GM21529 (cell line): Measurements from ENCODE around the gene TMEM120B.
"Not testable (repeated sequence)": the region's sequence is repeated elsewhere in the genome, so short reads cannot be mapped to it uniquely, and the experiment has no call there.

Source experiments
- ATAC-seq: cut with Tn5 transposase; IDR thresholded peaks from one replicate; pipeline ENCODE4 v1.9.1; 2021; ENCODE audit not compliant: unreplicated experiment

The TMEM120B gene

DNA sequence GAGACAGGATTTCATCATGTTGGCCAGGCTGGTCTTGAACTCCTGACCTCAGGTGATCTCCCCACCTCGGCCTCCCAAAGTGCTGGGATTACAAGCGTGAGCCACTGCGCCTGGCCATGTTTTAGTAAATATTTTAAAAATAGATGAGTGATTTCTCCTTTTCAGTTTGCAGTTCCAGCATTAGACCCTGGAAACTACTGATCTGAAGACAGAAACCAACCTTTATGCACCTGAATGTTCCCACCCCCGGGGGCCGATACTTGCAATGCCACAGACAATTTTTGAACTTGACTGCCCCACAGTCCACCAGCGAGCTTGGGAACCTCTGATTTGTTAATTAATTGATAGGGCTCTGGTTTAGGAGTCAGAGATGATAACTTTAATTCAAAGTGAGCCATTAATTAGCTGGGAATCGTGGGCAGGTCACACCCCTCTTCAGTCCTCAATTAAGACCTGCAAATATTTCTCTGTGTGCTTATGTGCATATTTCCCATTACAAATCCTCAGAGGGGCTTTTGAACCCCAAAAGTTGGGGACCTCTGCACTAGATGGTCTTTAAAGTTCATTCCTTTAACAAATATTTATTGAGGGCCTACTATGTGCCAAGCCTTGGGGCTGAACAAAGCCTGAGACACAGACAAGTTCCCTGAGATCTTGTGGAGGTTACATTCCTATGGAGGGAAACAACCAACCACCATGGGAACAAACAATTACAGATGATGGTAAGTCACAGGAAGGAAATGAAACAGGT lies 4.1 kb upstream of the TMEM120B start:
- ATAC-seq, result no peak

DNA sequence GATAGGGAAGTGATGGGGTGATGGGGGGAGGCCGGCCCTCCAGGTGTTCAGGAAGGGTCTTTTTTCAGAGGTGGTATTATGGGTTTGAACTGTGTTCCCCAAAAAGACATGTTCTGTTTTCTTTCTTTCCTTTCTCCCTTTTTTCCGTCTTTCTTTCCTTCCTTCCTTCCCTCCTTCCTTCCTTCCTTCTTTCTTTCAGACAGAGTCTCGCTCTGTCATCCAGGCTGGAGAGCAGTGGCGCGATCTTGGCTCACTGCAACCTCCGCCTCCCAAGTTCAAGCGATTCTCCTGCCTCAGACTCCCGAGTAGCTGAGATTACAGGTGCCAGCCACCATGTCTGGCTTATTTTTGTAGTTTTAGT lies 3.5 kb upstream of the TMEM120B start:
- ATAC-seq, result not testable (repeated sequence)

DNA sequence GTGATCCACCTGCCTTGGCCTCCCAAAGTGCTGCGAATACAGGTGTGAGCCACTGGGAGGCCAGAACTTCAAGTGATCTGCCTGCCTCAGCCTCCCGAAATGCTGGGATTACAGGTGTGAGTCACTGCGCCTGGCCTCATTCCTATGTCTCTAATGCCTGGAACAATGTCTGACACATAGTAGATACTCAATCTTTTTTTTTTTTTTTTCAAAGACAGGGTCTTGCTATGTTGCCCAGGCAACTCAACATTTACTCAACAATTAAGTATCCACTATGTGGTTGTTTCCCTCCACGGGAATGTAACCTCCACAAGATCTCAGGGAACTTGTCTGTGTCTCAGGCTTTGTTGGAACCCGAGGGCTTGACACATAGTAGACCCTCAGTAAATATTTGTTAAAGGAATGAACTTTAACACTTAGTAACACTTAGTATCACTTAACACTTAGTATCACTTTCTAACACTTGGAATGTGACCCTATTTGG lies 3.0 kb upstream of the TMEM120B start:
- no peak for ATAC-seq

DNA sequence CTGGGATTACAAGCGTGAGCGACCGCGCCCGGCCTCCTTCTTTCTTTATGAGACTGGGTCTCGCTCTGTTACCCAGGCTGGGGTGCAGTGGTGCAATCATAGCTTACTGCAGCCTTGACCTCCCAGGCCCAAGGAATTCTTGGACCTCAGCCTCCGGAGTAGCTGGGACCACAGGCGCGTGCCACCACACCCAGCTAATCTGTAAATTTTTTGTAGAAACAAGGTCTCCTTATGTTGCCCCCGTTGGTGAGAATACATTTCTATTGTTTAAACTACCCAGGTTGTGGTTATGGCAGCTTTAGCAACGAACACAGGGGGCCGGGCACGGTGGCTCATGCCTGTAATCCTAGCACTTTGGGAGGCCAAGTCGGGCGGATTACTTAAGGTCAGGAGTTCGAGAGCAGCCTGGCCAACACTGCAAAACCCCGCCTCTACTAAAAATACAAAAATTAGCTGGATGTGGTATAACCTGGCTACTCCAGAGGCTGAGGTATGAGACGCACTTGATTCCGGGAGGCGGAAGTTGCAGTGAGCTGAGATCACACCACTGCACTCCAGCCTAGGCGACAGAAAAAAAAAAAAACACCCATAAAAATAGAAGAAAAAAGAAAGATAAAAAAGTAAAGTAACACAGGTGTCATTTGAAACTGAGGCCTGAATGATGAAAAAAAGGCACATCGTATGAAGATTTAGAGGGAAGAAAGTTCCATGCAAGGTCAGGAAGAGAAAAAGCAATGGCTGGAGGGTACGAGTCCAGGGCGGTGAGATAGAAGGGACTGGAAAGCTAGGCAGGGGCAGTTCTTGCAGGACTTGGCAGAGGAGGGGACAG lies 977 bp upstream of the TMEM120B start:
- no peak for ATAC-seq

DNA sequence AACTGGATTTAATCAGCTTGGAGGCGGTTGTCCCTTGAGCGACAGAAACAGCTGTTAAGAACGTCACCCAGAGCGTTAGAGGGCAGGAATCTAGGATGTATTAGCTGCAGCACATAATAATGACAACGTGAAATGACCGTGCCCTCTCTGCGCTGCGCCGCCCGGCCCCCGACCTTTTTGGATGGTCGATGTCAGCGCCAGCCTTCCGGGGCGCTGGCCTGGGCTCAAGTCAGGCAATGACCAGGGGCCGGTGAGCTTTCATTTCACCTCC lies 427 bp upstream of the TMEM120B start:
- ATAC-seq, result peak; percentile 9

DNA sequence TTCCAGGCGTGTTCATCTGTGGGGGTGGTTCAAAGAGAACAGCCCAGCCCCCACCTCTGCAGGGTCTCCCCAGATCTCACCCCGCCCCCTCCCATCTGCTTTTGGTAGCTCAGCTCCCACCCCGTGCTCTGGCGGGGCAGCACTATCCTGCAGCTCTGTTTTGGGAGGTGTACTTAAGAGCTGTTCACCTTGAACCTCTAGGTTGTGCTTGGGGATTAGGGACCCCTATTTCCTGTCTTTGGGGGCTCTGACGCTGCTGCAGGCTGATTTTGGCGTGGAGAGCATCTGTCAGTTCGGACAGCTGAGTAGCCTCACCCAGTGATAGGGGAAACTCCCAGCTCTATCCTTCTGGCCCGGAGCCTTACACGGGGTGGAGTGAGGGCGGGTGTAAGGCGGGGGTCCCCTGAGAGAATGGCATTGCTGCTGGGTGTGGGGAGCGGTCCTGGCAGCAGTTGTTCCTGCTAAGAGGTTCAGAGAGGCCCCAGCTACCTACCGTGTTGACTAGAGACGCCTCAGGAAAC lies 765 bp downstream of the TMEM120B start:
- no peak for ATAC-seq

DNA sequence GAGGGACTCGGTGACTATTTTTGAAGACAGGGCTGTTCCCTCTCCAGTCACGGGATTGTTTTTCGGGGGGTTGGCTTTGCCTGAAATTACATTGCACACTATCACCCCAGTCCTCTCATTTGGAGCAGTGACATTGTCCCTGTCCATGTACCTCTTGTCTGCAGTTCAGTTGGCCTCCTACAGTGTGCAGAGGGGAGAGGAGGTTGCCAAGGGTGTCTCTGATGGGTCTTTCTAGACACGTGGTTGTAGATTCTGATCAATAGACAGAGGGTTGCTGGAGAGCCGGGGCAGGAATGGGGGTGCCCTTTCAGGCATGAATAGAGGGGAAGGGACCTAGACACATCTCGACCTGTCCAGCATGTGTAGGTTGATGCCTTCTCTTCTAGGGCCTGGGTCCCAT lies 1.2 kb downstream of the TMEM120B start:
- no peak for ATAC-seq

DNA sequence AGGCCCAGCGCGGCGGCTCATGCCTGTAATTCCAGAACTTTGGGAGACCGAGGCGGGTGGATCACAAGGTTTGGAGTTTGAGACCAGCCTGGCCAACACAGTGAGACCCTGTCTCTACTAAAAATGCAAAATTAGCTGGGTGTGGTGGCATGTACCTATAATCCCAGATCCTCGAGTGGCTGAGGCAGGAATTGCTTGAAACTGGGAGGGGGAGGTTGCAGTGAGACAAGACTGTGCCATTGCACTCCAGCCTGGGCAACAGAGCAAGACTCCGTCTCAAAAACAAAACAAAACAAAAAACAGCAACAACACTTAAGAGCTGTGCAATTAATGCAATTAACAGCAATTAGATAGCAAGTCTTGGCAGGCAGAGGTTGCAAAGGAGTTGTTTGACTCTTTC lies 2.5 kb downstream of the TMEM120B start:
- ATAC-seq, result not testable (repeated sequence)

DNA sequence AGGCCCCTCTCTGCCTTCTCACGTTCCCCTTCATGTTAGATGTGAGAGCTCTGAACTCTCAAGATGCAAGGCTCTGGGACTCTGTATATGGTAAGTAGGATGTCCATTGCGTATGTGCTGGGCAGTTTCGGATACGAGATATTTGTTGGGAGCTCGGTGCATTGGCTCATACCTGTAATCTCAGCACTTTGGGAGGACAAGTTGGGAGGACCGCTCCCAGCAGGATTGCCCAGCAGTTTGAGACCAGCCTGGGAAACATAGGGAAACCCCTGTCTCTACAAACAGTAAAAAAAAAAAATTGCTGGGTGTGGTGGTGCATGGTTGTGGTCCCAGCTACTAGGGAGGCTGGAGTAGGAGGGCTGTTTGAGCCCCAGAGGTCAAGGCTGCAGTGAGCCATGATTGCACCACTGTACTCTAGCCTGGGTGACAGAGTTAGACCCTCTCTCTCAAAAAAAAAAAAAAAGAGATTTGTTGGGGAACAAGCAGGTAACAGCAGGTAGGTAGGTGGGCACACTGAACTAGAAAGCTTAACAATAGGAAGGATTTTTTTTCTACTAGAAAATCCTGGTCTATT lies 3.4 kb downstream of the TMEM120B start:
- no peak for ATAC-seq

DNA sequence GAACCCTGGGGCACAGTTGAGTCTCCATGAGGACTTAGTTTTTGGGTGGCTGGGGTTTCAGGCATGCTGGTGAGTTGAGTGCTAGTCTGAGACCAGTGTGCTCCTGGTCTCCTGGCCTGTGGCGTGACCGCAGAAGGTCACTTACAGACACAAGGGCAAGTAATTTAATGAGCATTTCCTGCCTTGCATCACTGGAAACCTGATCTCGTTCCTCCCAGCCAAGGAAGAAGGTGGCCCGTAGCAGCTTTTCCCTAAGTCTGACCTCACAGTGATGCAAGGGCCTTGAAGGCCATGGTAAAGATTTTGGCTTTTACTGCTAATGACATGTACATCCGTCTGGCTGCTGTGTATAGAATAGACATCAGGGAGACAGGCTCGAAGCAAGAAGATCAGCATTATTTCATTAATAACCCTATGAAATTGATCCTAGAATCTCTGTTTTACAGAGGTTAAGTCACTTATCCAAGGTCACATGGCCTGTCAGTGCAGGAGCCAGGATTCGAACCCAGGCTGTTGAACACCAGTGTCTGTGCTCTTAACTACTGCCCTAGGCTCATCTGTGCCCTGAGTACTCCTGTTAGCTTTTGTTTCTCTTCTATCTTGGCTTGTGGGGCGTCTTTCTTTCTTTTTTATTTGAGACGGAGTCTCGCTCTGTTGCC lies 4.6 kb downstream of the TMEM120B start:
- no peak for ATAC-seq

DNA sequence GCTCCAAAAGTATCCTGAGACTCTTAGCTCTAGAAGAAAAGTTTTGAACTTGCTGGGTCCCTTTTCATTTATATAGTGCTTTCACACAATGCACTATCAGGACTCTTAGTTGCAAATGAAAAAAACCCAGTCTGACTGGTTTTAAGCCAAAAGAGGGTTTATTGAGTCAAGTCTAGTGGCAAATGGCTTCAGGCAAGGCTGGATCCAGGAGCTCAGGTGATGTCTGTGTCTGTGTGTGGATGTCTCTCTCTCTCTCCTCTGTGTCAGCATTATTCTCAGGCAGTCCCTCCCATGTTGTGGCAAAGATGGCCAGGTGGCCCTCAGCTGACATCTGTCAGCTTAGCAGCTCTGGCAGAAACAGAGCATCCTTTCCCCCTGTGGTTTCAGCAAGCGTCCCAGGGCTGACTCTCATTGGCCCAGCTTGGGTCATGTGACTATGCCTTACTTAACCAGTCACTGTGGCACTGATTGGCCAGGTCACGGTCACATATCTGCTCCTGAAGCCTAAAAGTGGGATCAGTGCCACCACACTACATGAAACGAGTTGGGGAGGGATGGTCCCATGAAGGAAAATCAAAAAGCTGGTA lies 6.2 kb downstream of the TMEM120B start:
- ATAC-seq, result no peak

DNA sequence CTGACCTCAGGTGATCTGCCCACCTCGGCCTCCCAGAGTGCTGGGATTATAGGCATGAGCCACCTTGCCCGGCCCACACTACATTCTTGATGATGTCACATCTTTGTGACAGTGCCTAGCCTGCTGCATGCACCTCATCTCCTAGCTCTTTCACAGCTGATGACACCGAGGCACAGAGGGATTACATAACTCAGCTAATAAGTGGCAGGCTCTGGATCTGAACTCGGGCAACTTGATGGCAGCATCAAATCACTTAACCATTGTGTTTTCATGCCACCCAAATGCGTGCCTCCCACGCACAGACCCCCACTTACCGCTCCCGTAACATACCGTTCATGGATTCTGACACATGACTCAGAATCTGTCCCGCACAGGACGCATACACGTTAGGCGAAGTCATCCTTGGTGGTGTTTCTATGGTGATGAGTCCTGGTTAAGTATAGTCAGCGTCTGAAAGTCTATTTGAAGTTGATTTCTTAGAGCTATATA lies 7.4 kb downstream of the TMEM120B start:
- no peak for ATAC-seq

DNA sequence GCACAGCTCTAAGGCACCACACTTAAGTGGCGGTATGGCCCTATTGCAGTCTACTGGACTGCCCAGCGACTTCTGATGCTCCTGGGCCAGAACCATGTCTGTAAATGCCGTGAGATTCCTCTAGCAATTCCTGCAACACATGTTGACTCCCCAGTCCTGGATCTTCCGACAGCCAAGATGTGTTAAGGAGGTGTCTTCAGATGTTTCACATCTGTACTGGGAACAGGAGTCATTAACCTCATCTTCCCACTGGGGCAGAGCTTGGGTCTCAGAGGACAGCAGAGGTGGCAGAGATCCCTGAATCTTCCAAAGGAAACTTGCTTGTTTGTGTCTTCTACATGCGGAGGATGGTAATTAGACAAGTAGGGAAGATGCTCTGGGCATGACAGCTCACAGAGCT lies 8.2 kb downstream of the TMEM120B start:
- ATAC-seq, result no peak

DNA sequence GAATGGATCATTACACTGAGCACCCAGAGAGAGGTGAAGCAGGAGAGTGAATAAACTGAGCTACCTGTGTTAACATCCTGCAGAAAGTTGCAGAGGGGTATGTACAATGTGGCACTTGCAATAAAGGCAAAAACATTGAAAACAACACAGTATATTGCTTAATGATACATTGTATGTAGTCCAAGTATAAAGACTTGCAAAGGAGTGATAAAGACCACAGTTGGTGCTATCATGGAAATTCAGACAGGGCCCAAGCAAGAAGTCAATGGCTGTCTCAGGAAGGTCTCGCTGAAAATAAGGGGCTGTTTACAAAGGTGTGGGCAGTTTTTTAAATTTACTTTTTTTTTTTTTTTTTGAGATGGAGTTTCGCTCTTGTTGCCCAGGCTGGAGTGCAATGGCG lies 10.0 kb downstream of the TMEM120B start:
- no peak for ATAC-seq

DNA sequence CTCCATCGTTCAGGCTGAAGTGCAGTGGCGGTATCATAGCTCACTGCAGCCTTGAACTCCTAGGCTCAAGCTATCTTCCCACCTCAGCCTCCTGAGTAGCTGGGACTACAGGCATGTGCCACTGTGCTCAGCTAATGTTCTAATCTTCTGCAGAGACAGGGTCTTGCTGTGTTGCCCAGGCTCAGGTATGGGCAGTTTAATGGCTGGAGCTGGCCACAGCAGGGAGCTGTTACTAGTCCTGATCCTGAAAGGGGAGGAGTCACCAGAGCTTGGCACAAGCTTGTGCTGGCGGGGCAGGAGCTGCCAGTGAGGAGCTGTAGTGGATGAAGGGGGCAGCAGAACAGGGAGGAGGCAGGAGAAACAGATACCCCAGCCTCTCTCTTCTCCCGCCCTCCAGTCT lies 10.6 kb downstream of the TMEM120B start:
- no peak for ATAC-seq

DNA sequence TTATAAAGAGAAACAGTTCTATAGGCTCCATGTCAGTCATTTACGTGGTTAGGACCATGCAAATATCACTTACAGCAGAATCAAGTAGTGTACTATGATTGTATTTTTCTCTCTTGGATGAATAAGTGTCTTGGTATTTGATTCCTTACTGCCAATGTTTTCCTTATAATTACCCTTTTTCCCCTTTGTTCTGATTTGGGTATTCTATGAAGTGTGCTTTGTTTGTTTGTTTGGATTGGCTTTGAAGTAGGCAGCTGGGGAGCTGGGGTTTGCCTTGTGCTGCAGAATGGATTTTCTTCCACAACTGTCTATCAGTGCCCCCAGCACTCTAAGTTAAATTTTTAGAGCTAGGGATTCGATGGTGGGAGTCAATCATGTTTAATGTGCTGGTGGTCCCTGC lies 12.4 kb downstream of the TMEM120B start:
- no peak for ATAC-seq

DNA sequence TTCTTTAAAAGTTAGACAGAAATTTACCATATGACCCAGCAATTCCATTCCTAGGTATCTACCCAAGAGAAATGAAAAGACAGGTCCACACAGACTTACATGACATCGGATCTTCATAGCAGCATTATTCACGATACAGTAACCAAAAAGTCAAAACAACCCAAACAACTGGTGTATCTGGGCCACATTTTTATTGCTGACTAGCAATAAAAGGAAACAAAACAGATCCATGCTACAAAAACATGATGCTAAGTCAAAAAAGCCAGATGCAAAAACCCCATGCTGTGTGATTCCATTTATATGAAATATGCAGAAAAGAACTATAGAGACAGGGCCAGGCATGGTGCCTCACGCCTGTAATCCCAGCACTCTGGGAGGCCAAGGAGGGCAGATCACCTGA lies 12.9 kb downstream of the TMEM120B start:
- ATAC-seq, result no peak

DNA sequence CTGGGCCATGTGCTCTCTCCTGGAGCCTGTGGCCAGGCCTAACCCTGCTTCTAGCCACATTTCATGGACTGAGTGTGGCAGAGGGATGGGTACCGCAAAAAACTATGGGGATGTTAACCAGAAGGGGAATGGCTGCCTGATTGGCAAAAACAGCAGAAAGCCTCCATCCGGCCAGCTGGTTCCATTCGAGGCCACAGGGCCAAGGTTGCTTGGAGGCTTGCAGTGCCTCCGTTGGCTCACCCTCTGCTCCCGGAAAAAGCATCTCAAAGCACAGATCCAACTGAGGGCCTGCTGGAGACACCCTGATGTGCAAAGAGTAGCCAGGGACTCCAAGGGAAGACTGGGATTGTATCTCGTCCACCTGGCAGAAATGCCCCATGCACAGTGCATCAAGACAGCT lies 16.5 kb downstream of the TMEM120B start:
- ATAC-seq, result no peak

DNA sequence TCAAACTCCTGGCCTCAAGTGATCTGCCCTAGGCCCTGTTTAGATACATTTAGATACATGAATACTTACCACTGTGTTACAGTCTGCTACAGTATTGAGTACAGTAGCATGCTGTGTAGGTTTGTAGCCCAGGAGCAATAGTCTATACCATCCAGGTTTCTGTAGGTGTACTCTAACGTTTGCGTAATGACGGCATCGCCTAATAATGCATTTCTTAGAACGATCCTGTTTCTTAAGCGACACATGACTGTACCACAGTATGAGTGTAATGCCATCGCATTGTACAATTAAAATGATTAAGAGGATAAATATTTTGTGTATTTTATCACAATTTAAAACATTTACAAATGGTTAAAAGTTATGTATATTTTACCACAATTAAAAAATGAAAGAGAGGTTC lies 18.9 kb downstream of the TMEM120B start:
- ATAC-seq, result no peak

DNA sequence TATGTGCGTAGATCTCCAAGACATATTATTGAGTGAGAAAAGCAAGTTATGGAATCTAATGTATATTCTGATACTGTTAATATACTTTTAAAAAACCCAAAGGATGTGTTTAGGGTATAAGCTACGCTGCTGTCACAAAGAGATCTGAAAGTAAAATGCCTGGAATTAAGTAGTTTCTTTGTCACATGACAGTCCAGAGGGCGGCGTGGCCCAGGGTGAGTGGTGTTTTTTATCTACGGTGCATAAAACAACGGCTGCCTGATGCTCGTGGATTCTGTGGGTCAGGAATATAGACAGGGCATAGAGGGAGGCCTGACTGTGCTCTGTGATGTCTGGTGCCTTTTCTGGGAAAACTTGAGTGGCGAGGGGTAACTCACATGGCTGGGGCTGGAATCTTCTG lies 21.3 kb downstream of the TMEM120B start:
- no peak for ATAC-seq

DNA sequence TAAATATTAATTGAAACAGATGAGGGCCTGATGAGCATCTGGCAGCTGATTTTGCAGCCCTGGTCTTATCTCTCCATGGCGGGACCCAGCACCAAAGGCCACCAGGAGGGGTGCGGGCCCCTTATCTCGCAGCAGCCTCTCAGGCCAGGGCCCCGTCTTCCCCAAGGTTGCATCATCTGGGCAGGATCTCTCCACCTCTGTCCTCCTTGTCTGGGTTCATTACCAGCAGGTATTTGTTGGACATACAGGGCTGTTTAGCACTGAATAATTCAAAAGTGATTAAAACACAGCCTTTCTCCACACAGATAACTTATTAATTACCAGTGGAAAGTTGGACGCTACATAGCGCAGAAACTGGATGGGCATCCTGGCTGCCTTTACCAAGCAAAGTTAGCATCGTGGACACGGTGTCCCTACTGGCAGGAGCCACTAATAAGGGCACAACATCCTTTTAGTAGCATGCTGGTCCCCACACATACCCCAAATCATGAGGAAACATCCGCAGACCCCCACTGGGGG lies 25.8 kb downstream of the TMEM120B start:
- ATAC-seq, result no peak
